ENCODE results near the gene GPX2.
"Not testable (repeated sequence)": the region's sequence is repeated elsewhere in the genome, so short reads cannot be mapped to it uniquely, and the experiment has no call there.

The GPX2 gene

GRCh38 chr14:64938972-64939816, 3.4 kb downstream of the GPX2 start:
- DNase-seq, result no peak

GRCh38 chr14:64937821-64938193, 4.7 kb downstream of the GPX2 start:
- no peak for DNase-seq

GRCh38 chr14:64937171-64937820, 5.2 kb downstream of the GPX2 start:
- no peak for DNase-seq

GRCh38 chr14:64935508-64935907, 7.0 kb downstream of the GPX2 start:
- no peak for DNase-seq

GRCh38 chr14:64934338-64934929, 8.1 kb downstream of the GPX2 start:
- no peak for DNase-seq

GRCh38 chr14:64932231-64932630, 10.3 kb downstream of the GPX2 start:
- no peak for DNase-seq

GRCh38 chr14:64931123-64931522, 11.4 kb downstream of the GPX2 start:
- DNase-seq, result no peak

- no peak for DNase-seq
These were observed 12.3 kb downstream of the GPX2 start for GRCh38 chr14:64930085-64930843.

GRCh38 chr14:64929014-64929359, 13.6 kb downstream of the GPX2 start:
- DNase-seq, result no peak

- DNase-seq, result no peak
These were observed 14.1 kb downstream of the GPX2 start for GRCh38 chr14:64928239-64929013.

- DNase-seq, result no peak
These were observed 15.5 kb downstream of the GPX2 start for GRCh38 chr14:64927031-64927430.

GRCh38 chr14:64926398-64926995, 16.0 kb downstream of the GPX2 start:
- no peak for DNase-seq

GRCh38 chr14:64923015-64923414, 19.5 kb downstream of the GPX2 start:
- no peak for DNase-seq

- DNase-seq, result no peak
These were observed 22.1 kb downstream of the GPX2 start for GRCh38 chr14:64920465-64920864.

GRCh38 chr14:64919618-64920017, 22.9 kb downstream of the GPX2 start:
- no peak for DNase-seq

GRCh38 chr14:64919215-64919614, 23.3 kb downstream of the GPX2 start:
- no peak for DNase-seq

GRCh38 chr14:64918216-64918615, 24.3 kb downstream of the GPX2 start:
- no peak for DNase-seq

- no peak for DNase-seq
These were observed 26.7 kb downstream of the GPX2 start for GRCh38 chr14:64915797-64916196.

GRCh38 chr14:64915029-64915424, 27.5 kb downstream of the GPX2 start:
- no peak for DNase-seq

GRCh38 chr14:64914237-64915028, 28.1 kb downstream of the GPX2 start, which contains the start of gene CHURC1:
CHURC1 (plus strand) TSS chr14:64914455; CDS start chr14:64914496, 41 bp downstream.
- peak; percentile 97 for DNase-seq

GRCh38 chr14:64913477-64913876, 29.1 kb downstream of the GPX2 start:
- DNase-seq, result not testable (repeated sequence)

Measured in effector CD4-positive, alpha-beta T cell (primary cell).